Activated CD8-positive, alpha-beta memory T cell treated with anti-CD3 and anti-CD28 coated beads, Interleukin-2, amount 10 ng/mL, durations not matched to agents 7 days and 5 days (primary cell): ENCODE data around the gene GOLGA8N. TPM values are rescaled to one million over a fixed set of nuclear protein-coding genes. Genes with fewer than 3 reads are reported as not detected.
"Not testable (repeated sequence)": the region's sequence is repeated elsewhere in the genome, so short reads cannot be mapped to it uniquely, and the experiment has no call there.

Experiments used
- ATAC-seq: fragments of 150-1000 bp; cut with Tn5 transposase; one replicate; pipeline ENCODE4 v1.10.0; 2021; ENCODE audit warnings: moderate library complexity
- CTCF ChIA-PET: fragments of 350-600 bp; sonication (Branson Sonifier 250); formaldehyde crosslinking; loops from one replicate; lab custom pipeline; 2021; ENCODE audit warnings: antibody characterized with exemption; lab: Charles Lee
- DNase-seq: peaks from one replicate; pipeline ENCODE4 v3.0.0-alpha.2; 2020
- H3K27ac Mint-ChIP-seq: one replicate; pipeline ENCODE4 v1.8.0; 2021; ENCODE audit warnings: mild to moderate bottlenecking, mixed read lengths
- H3K27me3 Mint-ChIP-seq: one replicate; pipeline ENCODE4 v1.8.0; 2021; ENCODE audit warnings: mixed read lengths
- H3K36me3 Mint-ChIP-seq: one replicate; pipeline ENCODE4 v1.8.0; 2021; ENCODE audit warnings: mild to moderate bottlenecking, mixed read lengths
- H3K4me1 Mint-ChIP-seq: one replicate; pipeline ENCODE4 v1.8.0; 2021; ENCODE audit warnings: mixed read lengths
- H3K4me3 Mint-ChIP-seq: one replicate; pipeline ENCODE4 v1.8.0; 2021; ENCODE audit warnings: mild to moderate bottlenecking, moderate library complexity, mixed read lengths
- H3K9me3 Mint-ChIP-seq: one replicate; pipeline ENCODE4 v1.8.0; 2022; ENCODE audit warnings: low read depth, mixed read lengths
- total RNA-seq, 2 experiments: library from RNA; stranded (reverse); gene quantifications; one replicate each; pipeline ENCODE4 v1.2.3, GENCODE V29; 2021

GOLGA8N gene
- total RNA-seq = 10 to 100 TPM; 15.6 to 22.9 TPM

- H3K27ac Mint-ChIP-seq, H3K4me1 Mint-ChIP-seq, H3K27me3 Mint-ChIP-seq, DNase-seq, H3K36me3 Mint-ChIP-seq, H3K4me3 Mint-ChIP-seq, CTCF ChIA-PET, ATAC-seq, H3K9me3 Mint-ChIP-seq: not testable (repeated sequence)
These were observed at the start of gene GOLGA8N for GRCh38 chr15:32593151-32593550. Gene GOLGA8N (plus strand): TSS chr15:32593456.

DNA sequence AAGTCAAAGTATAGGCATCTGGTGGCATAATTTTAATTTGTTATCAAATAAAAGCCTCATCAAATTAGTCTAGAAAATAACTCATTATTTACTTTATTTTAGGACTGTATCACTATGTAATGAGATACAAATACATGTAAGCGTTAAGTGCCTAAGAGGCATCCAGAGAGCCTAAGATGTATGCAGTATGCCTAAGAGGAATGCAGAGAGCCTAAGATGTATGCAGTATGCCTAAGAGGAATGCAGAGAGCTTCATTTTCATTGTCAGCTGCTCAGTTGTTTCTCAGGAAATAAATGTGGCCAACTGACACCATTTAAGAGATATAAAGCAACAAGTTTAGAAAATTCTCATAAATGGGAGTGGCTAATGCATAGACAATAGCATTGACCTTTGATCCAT, 49.8 kb upstream of the GOLGA8N start:
- ATAC-seq, CTCF ChIA-PET, H3K27me3 Mint-ChIP-seq: not testable (repeated sequence)

GRCh38 chr15:32545129-32545528, 48.1 kb upstream of the GOLGA8N start:
- H3K4me1 Mint-ChIP-seq, H3K27ac Mint-ChIP-seq, H3K36me3 Mint-ChIP-seq, CTCF ChIA-PET, H3K27me3 Mint-ChIP-seq, H3K9me3 Mint-ChIP-seq, H3K4me3 Mint-ChIP-seq, DNase-seq, ATAC-seq: not testable (repeated sequence)

More for the DNA sequence above, 49.8 kb upstream of the GOLGA8N start:
- H3K4me1 Mint-ChIP-seq, DNase-seq, H3K36me3 Mint-ChIP-seq, H3K9me3 Mint-ChIP-seq, H3K27ac Mint-ChIP-seq, H3K4me3 Mint-ChIP-seq: not testable (repeated sequence)

DNA sequence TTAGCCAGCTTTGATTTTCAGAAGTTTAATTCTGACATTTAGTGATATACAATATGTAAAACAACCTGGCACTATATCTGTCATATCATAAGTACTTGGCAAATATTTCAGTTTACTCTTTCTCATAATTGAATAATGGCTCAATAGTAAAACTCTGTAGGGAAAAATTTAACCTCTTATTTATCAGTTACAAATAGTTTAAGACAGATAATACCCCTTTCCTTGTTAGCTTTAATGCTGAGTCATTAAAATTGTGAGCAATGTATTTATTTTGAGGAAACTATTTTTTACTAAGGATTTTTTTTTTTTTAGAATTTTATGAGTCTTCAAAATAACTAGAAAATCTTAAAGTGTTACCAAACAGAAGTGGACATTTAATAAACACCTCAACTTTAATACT, 38.7 kb upstream of the GOLGA8N start:
- CTCF ChIA-PET, H3K9me3 Mint-ChIP-seq, H3K36me3 Mint-ChIP-seq, H3K27me3 Mint-ChIP-seq, H3K27ac Mint-ChIP-seq, H3K4me1 Mint-ChIP-seq, DNase-seq, H3K4me3 Mint-ChIP-seq, ATAC-seq: not testable (repeated sequence)

DNA sequence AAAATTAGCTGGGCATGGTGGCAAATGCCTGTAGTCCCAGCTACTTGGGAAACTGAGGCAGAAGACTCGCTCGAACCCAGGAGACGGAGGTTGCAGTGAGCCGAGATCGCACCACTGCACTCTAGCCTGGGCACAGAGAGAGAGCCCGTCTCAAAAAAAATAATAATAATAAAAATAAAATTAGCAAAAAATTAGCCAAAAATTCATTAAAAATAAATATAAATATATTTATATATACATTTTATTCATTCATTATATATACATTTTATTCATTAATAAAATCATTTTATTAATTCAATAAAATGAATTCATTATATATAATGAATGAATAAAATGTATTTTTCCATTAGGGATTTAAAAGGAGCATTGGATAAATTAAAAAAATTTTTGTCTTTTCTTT, 31.1 kb upstream of the GOLGA8N start:
- H3K36me3 Mint-ChIP-seq, DNase-seq, H3K4me3 Mint-ChIP-seq, H3K4me1 Mint-ChIP-seq, H3K9me3 Mint-ChIP-seq, H3K27me3 Mint-ChIP-seq, ATAC-seq, CTCF ChIA-PET, H3K27ac Mint-ChIP-seq: not testable (repeated sequence)

GRCh38 chr15:32568988-32569387, 24.3 kb upstream of the GOLGA8N start:
- CTCF ChIA-PET, H3K9me3 Mint-ChIP-seq, H3K27ac Mint-ChIP-seq, H3K36me3 Mint-ChIP-seq, H3K27me3 Mint-ChIP-seq, H3K4me3 Mint-ChIP-seq, DNase-seq, ATAC-seq, H3K4me1 Mint-ChIP-seq: not testable (repeated sequence)

GRCh38 chr15:32578482-32578881, 14.8 kb upstream of the GOLGA8N start:
- H3K36me3 Mint-ChIP-seq, H3K27me3 Mint-ChIP-seq, H3K4me1 Mint-ChIP-seq, ATAC-seq, H3K9me3 Mint-ChIP-seq, CTCF ChIA-PET: not testable (repeated sequence)
- DNase-seq = peak; percentile 42
- H3K27ac Mint-ChIP-seq = peak overlapping the region; percentile 67
- peak overlapping the region; percentile 51 for H3K4me3 Mint-ChIP-seq

DNA sequence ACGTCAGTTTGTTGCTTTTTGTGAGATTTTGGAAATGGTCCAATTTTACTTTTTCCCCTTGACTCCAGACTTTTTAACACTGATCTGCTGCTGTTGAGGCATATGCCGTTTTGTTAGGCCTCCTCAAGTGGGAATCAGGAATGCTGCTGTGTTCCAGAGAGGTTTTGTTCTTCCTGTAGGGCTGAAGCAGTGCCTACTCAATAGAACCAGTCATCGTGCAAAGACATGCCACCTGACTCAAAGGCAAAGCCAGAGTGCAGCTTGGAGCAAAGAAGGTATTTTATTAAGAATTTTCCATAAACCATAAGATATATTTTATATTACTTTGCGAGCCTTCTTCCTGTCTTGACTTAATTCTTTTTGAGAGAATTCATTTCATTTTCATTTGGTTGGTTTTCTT, 7.4 kb upstream of the GOLGA8N start:
- H3K27ac Mint-ChIP-seq, H3K4me1 Mint-ChIP-seq, DNase-seq, CTCF ChIA-PET, H3K27me3 Mint-ChIP-seq, ATAC-seq, H3K9me3 Mint-ChIP-seq, H3K36me3 Mint-ChIP-seq, H3K4me3 Mint-ChIP-seq: not testable (repeated sequence)

DNA sequence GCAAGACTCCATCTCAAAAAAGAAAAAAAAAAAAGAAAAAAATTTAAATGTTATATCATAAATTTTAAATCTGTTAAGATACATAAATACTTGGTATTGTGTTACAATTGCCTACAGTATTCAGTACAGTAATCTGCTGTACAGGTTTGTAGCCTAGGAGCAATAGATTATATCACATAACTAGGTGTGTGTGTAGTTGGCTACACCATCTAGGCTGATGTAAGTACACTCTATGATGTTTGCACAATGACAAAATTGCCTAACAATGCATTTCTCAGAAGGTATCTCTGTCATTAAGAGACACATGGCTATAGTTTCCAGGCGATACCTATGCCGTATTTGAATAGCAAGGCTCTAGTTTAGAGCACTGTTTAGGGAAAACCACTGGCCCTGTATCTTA, 16.3 kb downstream of the GOLGA8N start:
- H3K27ac Mint-ChIP-seq, H3K9me3 Mint-ChIP-seq, ATAC-seq, H3K4me3 Mint-ChIP-seq, H3K36me3 Mint-ChIP-seq, DNase-seq, CTCF ChIA-PET, H3K4me1 Mint-ChIP-seq, H3K27me3 Mint-ChIP-seq: not testable (repeated sequence)

DNA sequence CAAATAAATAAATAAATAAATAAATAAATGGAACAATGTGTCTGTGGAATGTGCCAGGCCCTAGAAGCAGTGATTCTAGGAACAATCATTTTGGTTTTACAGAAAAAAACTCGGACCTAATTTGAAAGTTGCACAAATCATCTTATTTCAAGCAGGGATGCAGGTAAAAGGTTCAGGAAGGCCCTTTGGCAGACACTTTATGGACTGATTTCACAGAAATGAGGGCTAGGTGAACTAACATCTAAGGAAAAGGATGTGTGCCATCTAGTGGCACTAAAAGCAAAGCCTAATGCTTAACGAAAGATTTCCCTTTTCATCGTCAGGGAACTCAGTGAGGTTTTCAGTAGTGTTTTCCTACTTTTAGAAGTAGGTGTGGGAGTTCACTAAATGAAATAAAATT, 17.5 kb downstream of the GOLGA8N start:
- H3K4me3 Mint-ChIP-seq, H3K36me3 Mint-ChIP-seq, H3K27me3 Mint-ChIP-seq, H3K9me3 Mint-ChIP-seq, H3K4me1 Mint-ChIP-seq, DNase-seq, ATAC-seq, H3K27ac Mint-ChIP-seq, CTCF ChIA-PET: not testable (repeated sequence)

- H3K9me3 Mint-ChIP-seq, H3K27me3 Mint-ChIP-seq, DNase-seq, CTCF ChIA-PET: not testable (repeated sequence)
- H3K4me1 Mint-ChIP-seq = peaks cover 20% of the 10 kb centered on the region
- H3K27ac Mint-ChIP-seq = peak overlapping the region; percentile 98
- H3K4me3 Mint-ChIP-seq = peak overlapping the region; percentile 100
- peaks cover 21% of the 10 kb centered on the region for H3K36me3 Mint-ChIP-seq
- peak; percentile 32 for ATAC-seq
These were observed 21.4 kb downstream of the GOLGA8N start for GRCh38 chr15:32614712-32615050.

DNA sequence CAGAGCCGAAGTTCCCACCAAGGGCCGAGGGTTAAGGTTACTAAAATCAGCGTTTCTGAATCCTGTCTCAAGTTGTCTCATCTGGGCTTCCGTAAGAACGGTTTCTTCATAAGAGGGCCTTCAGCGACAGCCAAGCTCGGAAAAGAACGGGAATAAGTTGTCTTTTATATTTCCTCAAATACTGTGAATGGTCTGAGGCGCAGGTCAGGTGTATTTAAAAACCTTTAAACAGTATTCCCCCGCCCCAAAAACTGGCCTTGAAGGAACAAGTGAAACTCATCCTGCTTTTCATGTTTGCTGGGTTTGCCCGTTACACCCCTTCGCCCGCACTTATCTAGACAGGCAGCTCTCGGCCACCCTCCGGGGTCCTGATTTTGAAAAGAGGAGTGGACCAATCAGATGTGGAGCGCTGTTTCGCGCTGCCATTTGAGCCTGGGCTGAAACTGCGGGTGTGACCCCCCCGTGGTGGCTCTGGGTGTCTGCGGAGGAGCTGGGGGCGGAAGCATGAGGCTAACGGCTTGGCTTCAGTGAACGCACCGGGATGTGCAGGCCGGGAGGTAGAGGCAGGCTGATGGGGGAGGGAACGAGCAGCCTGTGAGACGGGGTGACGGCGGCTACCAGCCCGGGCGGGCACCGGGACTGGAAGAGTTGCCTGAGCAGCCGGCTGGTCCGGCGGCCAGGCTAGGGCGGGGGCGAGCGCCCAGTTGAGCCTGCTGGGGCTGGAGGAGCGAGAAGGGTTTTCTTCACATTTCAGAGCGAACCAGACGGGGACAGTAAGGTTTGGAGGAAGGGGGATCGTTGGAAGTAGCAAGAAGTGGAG, 22.0 kb downstream of the GOLGA8N start, which contains the start of gene ARHGAP11A:
Gene ARHGAP11A, plus strand, starts transcription at position 454 of the 820 bp plus-strand sequence. CDS start 708 bp downstream, outside the sequence.
- peak within 1 kb of the TSS; percentile 98 for H3K27ac Mint-ChIP-seq
- CTCF ChIA-PET, H3K9me3 Mint-ChIP-seq, H3K27me3 Mint-ChIP-seq: not testable (repeated sequence)
- peaks cover 20% of the 10 kb centered on the region for H3K4me1 Mint-ChIP-seq
- ATAC-seq (peak; percentile 90), DNase-seq (peak; percentile 94)
- peaks cover 21% of the 10 kb centered on the region for H3K36me3 Mint-ChIP-seq
- H3K4me3 Mint-ChIP-seq = peak within 1 kb of the TSS; percentile 100

GRCh38 chr15:32615871-32616426, 22.7 kb downstream of the GOLGA8N start:
- Mint-ChIP-seq H3K36me3 (peaks cover 21% of the 10 kb centered on the region), H3K27ac (peak overlapping the region; percentile 98), H3K4me1 (peaks cover 17% of the 10 kb centered on the region), H3K4me3 (peak overlapping the region; percentile 100)
- H3K9me3 Mint-ChIP-seq, H3K27me3 Mint-ChIP-seq, CTCF ChIA-PET: not testable (repeated sequence)
- ATAC-seq = peak; percentile 22
- DNase-seq = peak; percentile 61

DNA sequence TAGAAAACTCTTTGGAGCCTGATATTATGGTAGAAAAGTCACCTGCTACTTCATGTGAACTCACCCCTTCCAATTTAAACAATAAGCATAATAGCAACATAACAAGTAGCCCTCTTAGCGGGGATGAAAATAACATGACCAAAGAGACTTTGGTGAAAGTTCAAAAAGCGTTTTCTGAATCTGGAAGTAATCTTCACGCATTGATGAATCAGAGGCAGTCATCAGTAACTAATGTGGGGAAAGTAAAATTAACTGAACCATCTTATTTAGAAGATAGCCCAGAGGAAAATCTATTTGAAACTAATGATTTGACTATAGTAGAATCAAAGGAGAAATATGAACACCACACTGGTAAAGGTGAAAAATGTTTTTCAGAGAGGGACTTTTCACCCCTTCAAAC, 43.2 kb downstream of the GOLGA8N start:
- H3K9me3 Mint-ChIP-seq = no peaks in the 10 kb centered on the region

More for the DNA sequence above, 43.2 kb downstream of the GOLGA8N start:
- H3K36me3 Mint-ChIP-seq = peaks cover 56% of the 10 kb centered on the region
- no peaks in the 10 kb centered on the region for H3K27me3 Mint-ChIP-seq
- no peak for DNase-seq
- no peak overlapping the region for H3K27ac Mint-ChIP-seq
- H3K4me3 Mint-ChIP-seq = no peak overlapping the region
- no peaks in the 10 kb centered on the region for H3K4me1 Mint-ChIP-seq
- CTCF ChIA-PET = interaction anchor here (1.3 kb wide), 1 partner anchor 26 kb away, joined by 3 read pairs; no protein-coding TSS in a partner anchor
- no peak for ATAC-seq
